Liver (tissue), 9 donors: ENCODE data around the gene D2HGDH. TPM values are rescaled to one million over a fixed set of nuclear protein-coding genes. Genes with fewer than 3 reads are reported as not detected.

ENCODE experiments used
- DNase-seq: peaks from one replicate; pipeline ENCODE4 v3.0.0-alpha.2; 2017; ENCODE audit warnings: low spot score
- H3K27ac ChIP-seq, 2 donors: one replicate each; pipeline ENCODE4 v1.7.0; 2013; ENCODE audit warnings: inconsistent platforms in 2 of 2, low read length in 2 of 2, control low read depth in 1 of 2, low read depth in 1 of 2, mild to moderate bottlenecking in 1 of 2
- H3K27me3 ChIP-seq, 4 donors: one replicate each; pipeline versions ENCODE4 v1.6.1 to v1.7.0; 2013; ENCODE audit warnings: low read length in 3 of 4, inconsistent platforms in 1 of 4, mild to moderate bottlenecking in 1 of 4, moderate library complexity in 1 of 4; ENCODE audit not compliant: control insufficient read depth in 4 of 4, insufficient read depth in 4 of 4
- H3K36me3 ChIP-seq, 4 donors: one replicate each; pipeline versions ENCODE4 v1.6.1 to v1.7.0; 2013; ENCODE audit warnings: low read length in 3 of 4, mild to moderate bottlenecking in 3 of 4, low read depth in 1 of 4, moderate library complexity in 1 of 4; ENCODE audit not compliant: control insufficient read depth in 4 of 4, insufficient read depth in 3 of 4
- H3K4me1 ChIP-seq, 4 donors: one replicate each; pipeline versions ENCODE4 v1.6.1 to v1.7.0; 2013; ENCODE audit warnings: low read length in 3 of 4, mild to moderate bottlenecking in 3 of 4, moderate library complexity in 1 of 4; ENCODE audit not compliant: control insufficient read depth in 4 of 4, insufficient read depth in 4 of 4
- H3K4me3 ChIP-seq, 3 donors: one replicate each; pipeline versions ENCODE4 v1.6.1 to v1.7.0; 2013; ENCODE audit warnings: low read length in 3 of 3, control low read depth in 1 of 3, low read depth in 1 of 3, mild to moderate bottlenecking in 1 of 3
- H3K9ac ChIP-seq, 2 donors: one replicate each; pipeline ENCODE4 v1.7.0; 2013; ENCODE audit warnings: low read length in 2 of 2, mild to moderate bottlenecking in 2 of 2, moderate library complexity in 2 of 2, control low read depth in 1 of 2, low read depth in 1 of 2
- H3K9me3 ChIP-seq, 4 donors: one replicate each; pipeline versions ENCODE4 v1.6.1 to v1.7.0; 2013; ENCODE audit warnings: low read length in 3 of 4; ENCODE audit not compliant: control insufficient read depth in 4 of 4
- CTCF ChIP-seq: fragments of 150-350 bp; IDR thresholded peaks from 2 replicates; pipeline ENCODE4 v1.5.1; 2017; ENCODE audit warnings: improper control_type of control experiment, low read depth, low read length; ENCODE audit not compliant: missing input control
- GABPA ChIP-seq, 2 donors: IDR thresholded peaks in 1 of 2; conservative IDR thresholded peaks in 1 of 2; 2 replicates each; pipeline ENCODE4 v1.6.1; 2016; ENCODE audit warnings: antibody characterized with exemption in 2 of 2, mild to moderate bottlenecking in 1 of 2, moderate library complexity in 1 of 2
- MAX ChIP-seq: IDR thresholded peaks from 2 replicates; pipeline ENCODE4 v1.6.1; 2016; ENCODE audit warnings: antibody characterized with exemption
- NR2F2 ChIP-seq: IDR thresholded peaks from 2 replicates; pipeline ENCODE4 v1.6.1; 2016; ENCODE audit warnings: antibody characterized with exemption
- RAD21 ChIP-seq, 2 donors: IDR thresholded peaks; 2 replicates each; pipeline ENCODE4 v1.6.1; 2016; ENCODE audit warnings: antibody characterized with exemption in 2 of 2, mild to moderate bottlenecking in 2 of 2
- RXRA ChIP-seq, 2 donors: IDR thresholded peaks; 2 replicates each; pipeline ENCODE4 v1.6.1; 2017 to 2018; ENCODE audit warnings: antibody characterized with exemption in 2 of 2, mild to moderate bottlenecking in 1 of 2
- SP1 ChIP-seq: IDR thresholded peaks from 2 replicates; pipeline ENCODE4 v1.6.1; 2018; ENCODE audit warnings: antibody characterized with exemption, mild to moderate bottlenecking
- TAF1 ChIP-seq: conservative IDR thresholded peaks from 2 replicates; pipeline ENCODE4 v1.6.1; 2016; ENCODE audit warnings: antibody characterized with exemption, mild to moderate bottlenecking
- YY1 ChIP-seq: IDR thresholded peaks from 2 replicates; pipeline ENCODE4 v1.6.1; 2016; ENCODE audit warnings: antibody characterized with exemption, mild to moderate bottlenecking
- WGBS: extraction: QIAGEN DNeasy Blood & Tissue Kit; methylation state at CpG from one replicate; pipeline ENCODE4 v1.1.7; 2013; 5-methylcytosine and 5-hydroxymethylcytosine counted together
- polyA plus RNA-seq, 2 donors: library from polyadenylated mRNA; stranded (reverse) in 1 of 2; unstranded in 1 of 2; fragments of 200-250 nt in 1 of 2; fragments of >200 nt in 1 of 2; fragmentation: Nextera tagmentation in 1 of 2; extraction: Ambion mirVana in 1 of 2; gene quantifications; one replicate each; pipeline versions ENCODE4 v1.2.1 to v1.2.3, GENCODE V29; 2013 to 2015
- total RNA-seq, 2 donors: library from RNA; depleted of rRNA; stranded (reverse); fragments of >200 nt; gene quantifications; one replicate each; pipeline ENCODE4 v1.2.3, GENCODE V29; 2014
- donor health status: healthy.
- donor health status: healthy.
- donor health status: healthy.
- donor health status: healthy.
- donor health status: healthy.

D2HGDH gene
- total and polyA plus RNA-seq, 4 donors: 6.4 to 25.0 (median 13.5) TPM

- DNase-seq: no peak
- H3K36me3 ChIP-seq: peaks cover 3 to 12% (median 6%) of the 10 kb centered on the region in 4 donors
- no peaks in the 10 kb centered on the region for H3K27me3 ChIP-seq
- no peak overlapping the region for H3K9ac ChIP-seq
- WGBS: 95% methylated on average over 4 of the region's 4 CpGs
- no peak overlapping the region for H3K27ac ChIP-seq
- peaks cover 0 to 3% (median 0%) of the 10 kb centered on the region in 4 donors for H3K4me1 ChIP-seq
- H3K9me3 ChIP-seq: no peaks in the 10 kb centered on the region
- H3K4me3 ChIP-seq: no peak overlapping the region
- no peak for TF ChIP-seq TAF1
- TF ChIP-seq NR2F2: no peak
These were observed 38.8 kb upstream of the D2HGDH start for GRCh38 chr2:241695651-241696050.

DNA sequence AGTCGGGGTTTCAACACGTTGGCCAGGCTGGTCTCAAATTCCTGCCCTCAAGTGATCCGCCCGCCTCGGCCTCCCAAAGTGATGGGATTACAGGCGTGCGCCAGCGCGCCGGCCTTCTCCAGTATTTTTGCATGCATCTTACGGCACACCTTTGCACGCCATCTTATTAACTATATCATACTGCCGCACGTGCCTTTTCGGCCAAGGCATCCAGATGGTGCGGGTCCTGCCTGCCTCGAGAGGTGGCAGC, 33.4 kb upstream of the D2HGDH start:
- peaks cover 4 to 9% (median 5%) of the 10 kb centered on the region in 4 donors for H3K36me3 ChIP-seq
- H3K27ac ChIP-seq: peak overlapping the region; percentile 76 to 92
- H3K9me3 ChIP-seq: no peaks in the 10 kb centered on the region
- H3K4me1 ChIP-seq: peaks cover 1 to 20% (median 9%) of the 10 kb centered on the region in 4 donors
- peak overlapping the region; percentile 61 to 91 (median 78) for H3K4me3 ChIP-seq
- 2% methylated on average over 17 of the region's 17 CpGs for WGBS
- DNase-seq: no peak
- no peak overlapping the region for H3K9ac ChIP-seq
- H3K27me3 ChIP-seq: no peaks in the 10 kb centered on the region
- TF ChIP-seq RXRA (IDR thresholded peaks at IDR 0.05) (peak in 1 of 2 donors; percentile 8), MAX (peak; percentile 43), NR2F2 (no peak), CTCF (peak; percentile 39), SP1 (no peak), RAD21 (IDR thresholded peaks at IDR 0.05) (peak; percentile 42 to 53), YY1 (peak; percentile 9)

DNA sequence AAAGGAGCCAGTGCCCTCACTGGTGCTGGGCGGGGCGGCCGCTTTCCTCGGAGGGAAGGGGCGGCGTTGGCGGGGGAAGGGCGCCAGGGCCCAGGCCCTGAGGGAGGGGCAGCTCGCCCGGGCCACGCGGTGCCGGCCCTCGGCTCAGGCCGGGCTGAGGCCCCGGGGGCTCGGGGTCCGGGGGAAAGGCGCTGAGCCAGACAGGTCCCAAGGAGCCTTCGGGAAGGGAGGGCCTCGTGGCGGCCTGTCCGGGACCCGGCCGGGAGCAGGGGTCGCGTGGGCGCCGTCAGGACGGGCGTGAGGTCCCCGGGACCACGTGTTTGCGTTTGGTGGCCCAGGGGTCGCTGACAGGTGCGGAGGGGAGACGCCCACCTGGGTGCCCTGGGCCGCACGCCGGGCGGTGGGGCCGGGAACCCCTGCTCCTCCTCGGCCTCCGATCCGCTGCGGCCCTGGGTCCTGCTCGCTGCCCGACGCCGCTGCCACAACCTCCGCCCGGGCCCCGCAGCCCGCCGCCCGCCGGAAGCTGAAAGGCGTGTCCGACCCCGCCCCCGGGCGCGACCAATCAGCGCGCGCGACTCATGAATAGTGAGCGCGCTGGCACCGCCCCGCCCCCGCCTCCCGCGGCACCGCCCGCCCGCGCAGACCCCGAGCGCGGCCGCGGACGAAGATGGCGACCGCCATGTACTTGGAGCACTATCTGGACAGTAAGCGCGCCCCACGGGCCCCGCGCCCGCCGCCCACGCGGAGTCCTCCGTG, 32.9 kb upstream of the D2HGDH start, which contains the start of gene ING5:
Gene ING5, plus strand, starts transcription at position 641 of the 756 bp plus-strand sequence. Its CDS starts 27 bp downstream, at position 668.
- peak; percentile 99 for DNase-seq
- H3K27me3 ChIP-seq: no peaks in the 10 kb centered on the region
- peak within 1 kb of the TSS in 1 of 2 donors; percentile 84 for H3K9ac ChIP-seq
- under 1% methylated on average over 96 of the region's 96 CpGs for WGBS
- H3K4me3 ChIP-seq: peak within 1 kb of the TSS; percentile 61 to 91 (median 78)
- H3K36me3 ChIP-seq: peaks cover 5 to 11% (median 8%) of the 10 kb centered on the region in 4 donors
- H3K9me3 ChIP-seq: no peaks in the 10 kb centered on the region
- peak within 1 kb of the TSS; percentile 76 to 92 for H3K27ac ChIP-seq
- TF ChIP-seq TAF1 (no peak), GABPA (IDR thresholded peaks at IDR 0.05 in 1 of 2, conservative IDR thresholded peaks at IDR 0.05 in 1 of 2) (peak in 1 of 2 donors; percentile 14)
- H3K4me1 ChIP-seq: peaks cover 1 to 20% (median 9%) of the 10 kb centered on the region in 4 donors
